Stimulated activated CD4-positive, alpha-beta T cell treated with anti-CD3 and anti-CD28 coated beads, Interleukin-15, amount 100 ng/mL, for 24 hours (primary cell): Measurements from ENCODE around the gene DXO.
"Not testable (repeated sequence)": the region's sequence is repeated elsewhere in the genome, so short reads cannot be mapped to it uniquely, and the experiment has no call there.

Experiments
- DNase-seq: peaks from one replicate; pipeline ENCODE4 v3.0.0-alpha.2; 2020

Gene DXO

DNA sequence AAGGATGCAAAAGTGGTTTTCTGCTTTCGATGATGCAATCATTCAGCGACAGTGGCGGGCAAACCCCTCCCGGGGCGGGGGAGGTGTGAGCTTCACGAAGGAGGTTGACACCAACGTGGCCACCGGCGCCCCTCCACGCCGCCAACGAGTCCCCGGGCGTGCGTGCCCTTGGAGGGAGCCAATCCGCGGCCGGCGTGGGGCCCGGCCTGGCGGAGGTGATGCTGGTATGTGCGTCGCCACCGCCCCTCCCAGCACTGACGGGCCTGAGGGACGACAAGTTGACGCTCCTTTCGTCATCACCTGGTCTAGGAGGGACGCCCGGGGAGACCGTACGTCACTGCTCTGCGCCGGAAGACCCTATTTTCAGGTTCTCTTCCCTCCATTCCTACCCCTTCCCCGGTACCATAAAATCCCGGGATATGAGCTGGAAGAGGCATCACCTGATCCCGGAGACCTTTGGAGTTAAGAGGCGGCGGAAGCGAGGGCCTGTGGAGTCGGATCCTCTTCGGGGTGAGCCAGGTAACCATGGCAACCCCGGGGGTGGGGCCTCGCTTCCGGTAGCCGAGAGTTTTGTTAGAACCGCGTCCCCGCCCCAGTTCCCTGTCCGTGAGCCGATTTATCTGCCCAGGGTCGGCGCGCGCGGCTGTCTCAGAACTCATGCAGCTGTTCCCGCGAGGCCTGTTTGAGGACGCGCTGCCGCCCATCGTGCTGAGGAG, at the start of gene DXO:
TSS of gene DXO (minus strand) at position 146 of the 716 bp plus-strand sequence. CDS start 463 bp downstream, outside the sequence.
- peak; percentile 98 for DNase-seq

DNA sequence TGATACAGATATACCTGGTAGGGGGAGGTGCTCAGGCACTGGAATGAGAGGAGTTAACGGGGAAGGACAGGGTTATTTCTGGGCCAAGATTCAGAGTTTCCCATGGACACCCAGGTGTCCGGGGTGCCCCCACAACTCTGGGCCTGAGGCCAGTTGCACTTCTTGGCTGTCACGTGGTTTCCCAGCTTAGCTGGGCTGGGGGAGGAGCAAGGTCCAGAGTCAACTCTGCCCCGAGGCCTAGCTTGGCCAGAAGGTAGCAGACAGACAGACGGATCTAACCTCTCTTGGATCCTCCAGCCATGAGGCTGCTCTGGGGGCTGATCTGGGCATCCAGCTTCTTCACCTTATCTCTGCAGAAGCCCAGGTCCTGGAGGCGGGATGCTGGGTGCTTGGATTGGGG, 42.6 kb upstream of the DXO start, which contains the start of gene C4B:
TSS of gene C4B (plus strand) at position 249 of the 400 bp plus-strand sequence. CDS start at position 300, 51 bp downstream.
- DNase-seq: not testable (repeated sequence)

GRCh38 chr6:32013738-32014137, 41.8 kb upstream of the DXO start:
- DNase-seq: not testable (repeated sequence)

DNA sequence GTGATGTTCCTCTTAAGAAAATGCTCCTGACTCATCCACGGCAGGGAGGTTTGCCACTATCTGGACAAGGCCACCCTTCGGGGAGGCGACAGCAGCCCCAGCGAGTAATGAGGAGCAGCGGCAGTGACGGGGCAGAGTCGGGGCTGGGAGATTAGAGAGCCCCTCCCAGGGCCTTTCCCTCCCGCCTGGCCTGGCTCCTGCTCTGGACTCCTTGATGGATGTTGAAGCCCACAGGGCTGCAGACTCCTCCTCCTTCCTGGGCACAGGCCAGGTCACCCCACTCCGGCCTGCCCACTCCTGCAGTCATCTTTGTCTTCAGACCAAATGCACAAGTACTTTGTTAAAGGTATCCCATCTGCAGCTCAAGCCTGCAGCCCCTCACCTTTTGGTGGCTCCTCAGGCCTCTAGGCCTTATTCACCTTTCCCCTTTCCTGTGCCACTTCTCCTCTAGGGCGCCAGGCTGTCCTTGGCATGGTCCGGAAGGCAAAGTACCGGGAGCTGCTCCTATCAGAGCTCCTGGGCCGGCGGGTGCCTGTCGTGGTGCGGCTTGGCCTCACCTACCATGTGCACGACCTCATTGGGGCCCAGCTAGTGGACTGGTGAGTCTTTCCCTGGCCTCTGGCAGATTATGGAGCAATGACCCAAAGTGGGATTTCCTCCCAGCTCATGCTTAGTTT, 41.1 kb upstream of the DXO start:
- not testable (repeated sequence) for DNase-seq

GRCh38 chr6:32010856-32011530, 39.1 kb upstream of the DXO start:
- not testable (repeated sequence) for DNase-seq

GRCh38 chr6:32009537-32009936, 37.6 kb upstream of the DXO start:
- peak; percentile 0 for DNase-seq

DNA sequence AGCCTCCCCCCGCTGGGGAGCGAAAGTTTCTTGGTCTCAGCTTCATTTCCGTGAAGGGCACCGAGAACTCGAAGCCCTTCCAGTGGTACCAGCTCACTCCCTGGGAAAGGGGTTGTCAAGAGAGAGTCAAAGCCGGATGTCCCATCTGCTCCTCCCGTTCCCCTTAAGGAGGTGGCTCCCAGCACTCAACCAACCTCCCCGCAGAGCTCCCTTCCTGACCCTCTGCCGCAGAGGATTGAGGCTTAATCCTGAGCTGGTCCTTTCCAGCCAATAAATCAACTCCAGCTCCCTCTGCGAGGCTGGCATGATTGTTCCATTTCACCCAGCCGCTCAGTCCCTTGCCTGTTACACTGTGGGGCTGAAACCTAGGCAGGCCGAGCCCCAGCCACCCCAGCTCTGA, 36.7 kb upstream of the DXO start:
- not testable (repeated sequence) for DNase-seq

GRCh38 chr6:32008037-32008436, 36.1 kb upstream of the DXO start:
- DNase-seq: not testable (repeated sequence)

GRCh38 chr6:32007086-32007485, 35.1 kb upstream of the DXO start:
- DNase-seq: peak; percentile 0

DNA sequence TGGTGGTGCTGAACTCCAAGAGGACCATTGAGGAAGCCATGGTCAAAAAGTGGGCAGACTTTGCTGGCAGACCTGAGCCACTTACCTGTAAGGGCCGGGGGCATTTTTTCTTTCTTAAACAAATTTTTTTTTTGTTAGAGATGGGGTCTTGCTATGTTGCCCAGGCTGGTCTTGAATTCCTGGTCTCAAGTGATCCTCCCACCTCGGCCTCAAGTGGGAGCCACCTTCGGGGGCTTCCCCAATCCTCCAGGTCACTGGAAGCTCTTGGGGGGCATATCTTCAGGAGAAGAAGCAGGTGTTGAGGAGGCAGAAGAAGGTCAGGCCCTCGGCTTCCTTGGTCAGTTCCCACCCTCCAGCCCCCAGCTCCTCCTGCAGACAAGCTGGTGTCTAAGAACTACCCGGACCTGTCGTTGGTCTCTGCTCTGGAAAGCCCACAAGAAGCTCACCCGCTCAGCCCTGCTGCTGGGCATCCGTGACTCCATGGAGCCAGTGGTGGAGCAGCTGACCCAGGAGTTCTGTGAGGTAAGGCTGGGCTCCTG, 34.1 kb upstream of the DXO start:
- peak; percentile 0 for DNase-seq

DNA sequence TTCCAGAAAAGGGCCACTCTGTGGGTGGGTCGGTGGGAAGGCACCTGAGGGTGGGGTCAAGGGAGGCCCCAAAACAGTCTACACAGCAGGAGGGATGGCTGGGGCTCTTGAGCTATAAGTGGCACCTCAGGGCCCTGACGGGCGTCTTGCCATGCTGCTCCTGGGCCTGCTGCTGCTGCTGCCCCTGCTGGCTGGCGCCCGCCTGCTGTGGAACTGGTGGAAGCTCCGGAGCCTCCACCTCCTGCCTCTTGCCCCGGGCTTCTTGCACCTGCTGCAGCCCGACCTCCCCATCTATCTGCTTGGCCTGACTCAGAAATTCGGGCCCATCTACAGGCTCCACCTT, 33.6 kb upstream of the DXO start:
- DNase-seq: peak; percentile 0

- DNase-seq: not testable (repeated sequence)
Measured at GRCh38 chr6:32004864-32005537, 33.1 kb upstream of the DXO start.

GRCh38 chr6:32004393-32004792, 32.5 kb upstream of the DXO start:
- DNase-seq: not testable (repeated sequence)

GRCh38 chr6:32003301-32003700, 31.4 kb upstream of the DXO start:
- not testable (repeated sequence) for DNase-seq

- not testable (repeated sequence) for DNase-seq
Measured at GRCh38 chr6:32002546-32003268, 30.8 kb upstream of the DXO start.

DNA sequence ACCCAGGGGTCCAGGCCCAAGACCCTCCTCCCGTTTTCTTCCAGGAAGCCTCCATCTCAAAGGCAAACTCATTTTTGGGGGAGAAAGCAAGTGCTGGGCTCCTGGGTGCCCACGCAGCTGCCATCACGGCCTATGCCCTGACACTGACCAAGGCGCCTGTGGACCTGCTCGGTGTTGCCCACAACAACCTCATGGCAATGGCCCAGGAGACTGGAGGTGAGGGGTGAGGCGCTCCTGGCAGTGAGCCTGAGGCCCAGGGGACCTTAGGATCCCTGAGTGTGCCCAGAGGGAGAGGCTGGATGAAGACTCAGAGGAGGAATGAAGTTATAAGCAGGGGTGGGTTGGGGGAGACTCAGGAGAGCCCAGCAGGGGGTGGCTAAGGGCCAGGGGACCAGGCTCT, 24.4 kb upstream of the DXO start:
- DNase-seq: not testable (repeated sequence)

GRCh38 chr6:31994421-31994820, 22.5 kb upstream of the DXO start:
- not testable (repeated sequence) for DNase-seq

- not testable (repeated sequence) for DNase-seq
Measured at GRCh38 chr6:31989363-31989762, 17.4 kb upstream of the DXO start.

DNA sequence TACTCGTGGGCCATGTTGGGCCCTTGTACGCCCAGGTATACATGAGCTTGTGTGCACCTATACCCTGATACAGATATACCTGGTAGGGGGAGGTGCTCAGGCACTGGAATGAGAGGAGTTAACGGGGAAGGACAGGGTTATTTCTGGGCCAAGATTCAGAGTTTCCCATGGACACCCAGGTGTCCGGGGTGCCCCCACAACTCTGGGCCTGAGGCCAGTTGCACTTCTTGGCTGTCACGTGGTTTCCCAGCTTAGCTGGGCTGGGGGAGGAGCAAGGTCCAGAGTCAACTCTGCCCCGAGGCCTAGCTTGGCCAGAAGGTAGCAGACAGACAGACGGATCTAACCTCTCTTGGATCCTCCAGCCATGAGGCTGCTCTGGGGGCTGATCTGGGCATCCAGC, 9.8 kb upstream of the DXO start, which contains the start of gene C4A:
TSS of gene C4A (plus strand) at position 314 of the 400 bp plus-strand sequence. CDS start at position 365, 51 bp downstream.
- not testable (repeated sequence) for DNase-seq

DNA sequence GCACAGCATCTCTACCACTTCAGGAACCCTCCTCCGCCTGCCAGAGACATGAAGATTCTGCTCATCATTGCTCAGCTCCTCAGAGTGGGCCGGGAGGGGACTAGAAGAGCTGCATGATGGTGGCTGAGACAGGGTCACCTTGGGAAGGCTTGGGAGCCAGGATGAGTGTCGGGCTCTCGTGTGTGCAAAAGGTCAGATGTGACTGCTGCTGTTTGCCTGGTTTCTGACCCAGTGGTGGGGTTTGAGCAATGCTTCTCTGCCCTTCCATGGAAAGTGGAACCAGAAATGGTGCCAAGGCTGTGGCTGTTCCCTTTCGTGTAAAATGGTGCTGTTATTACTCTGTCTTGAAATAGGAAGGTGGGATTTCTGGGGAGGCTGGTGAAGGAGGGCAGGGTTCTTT, 9.1 kb upstream of the DXO start:
- not testable (repeated sequence) for DNase-seq

- DNase-seq: not testable (repeated sequence)
Measured at GRCh38 chr6:31980195-31980876, 8.4 kb upstream of the DXO start.
